ENCODE results near the gene CNBP. TPM values are rescaled to one million over a fixed set of nuclear protein-coding genes. Genes with fewer than 3 reads are reported as not detected.
A peak's percentile ranks its signal among the peaks of the same experiment; 100 is the strongest.

CNBP gene
- total RNA-seq, 4 donors from 2014 or later: 784 to 1,263 (median 979) TPM

DNA sequence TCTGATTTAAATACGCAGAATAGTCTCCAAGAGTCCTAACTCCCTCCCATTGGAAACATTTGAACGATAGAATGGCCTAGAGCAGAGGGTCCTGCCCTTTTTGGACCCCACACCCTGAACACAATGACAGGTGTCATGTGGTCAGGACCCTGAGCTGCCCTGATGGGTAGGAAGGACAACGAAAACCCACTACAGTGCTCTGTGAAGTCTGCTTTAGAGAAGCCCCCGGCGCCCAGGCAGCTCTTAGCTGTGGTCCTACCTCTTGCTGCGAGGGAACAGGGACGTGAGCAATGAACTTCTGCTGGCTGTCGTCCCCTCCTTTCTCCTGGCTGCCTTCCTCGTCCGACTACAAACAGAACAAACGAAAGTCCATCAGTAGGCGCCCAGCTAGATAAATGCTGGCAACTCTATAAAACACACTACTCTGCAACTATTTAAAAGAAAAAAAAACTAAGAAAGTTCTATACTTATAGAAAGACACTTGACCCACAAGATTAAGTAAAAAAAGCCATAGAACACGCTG, 53.3 kb downstream of the CNBP start:
- ATAC-seq (no peak), DNase-seq (no peak)
- intact Hi-C loops (cut with DNase I; ENCODE audit: low total_unique reads) (no loop called here), in situ Hi-C loops (cut with MboI; ENCODE audit: low sequenced_read_pairs in 4 of 4) (no loop called here)
- no peaks in the 10 kb centered on the region for H3K27me3 ChIP-seq
- H3K27ac ChIP-seq: no peak overlapping the region
- H3K9me3 ChIP-seq: no peaks in the 10 kb centered on the region
- H3K4me1 ChIP-seq: no peaks in the 10 kb centered on the region
- no peak overlapping the region for H3K4me3 ChIP-seq
- TF ChIP-seq, protein P1, sequence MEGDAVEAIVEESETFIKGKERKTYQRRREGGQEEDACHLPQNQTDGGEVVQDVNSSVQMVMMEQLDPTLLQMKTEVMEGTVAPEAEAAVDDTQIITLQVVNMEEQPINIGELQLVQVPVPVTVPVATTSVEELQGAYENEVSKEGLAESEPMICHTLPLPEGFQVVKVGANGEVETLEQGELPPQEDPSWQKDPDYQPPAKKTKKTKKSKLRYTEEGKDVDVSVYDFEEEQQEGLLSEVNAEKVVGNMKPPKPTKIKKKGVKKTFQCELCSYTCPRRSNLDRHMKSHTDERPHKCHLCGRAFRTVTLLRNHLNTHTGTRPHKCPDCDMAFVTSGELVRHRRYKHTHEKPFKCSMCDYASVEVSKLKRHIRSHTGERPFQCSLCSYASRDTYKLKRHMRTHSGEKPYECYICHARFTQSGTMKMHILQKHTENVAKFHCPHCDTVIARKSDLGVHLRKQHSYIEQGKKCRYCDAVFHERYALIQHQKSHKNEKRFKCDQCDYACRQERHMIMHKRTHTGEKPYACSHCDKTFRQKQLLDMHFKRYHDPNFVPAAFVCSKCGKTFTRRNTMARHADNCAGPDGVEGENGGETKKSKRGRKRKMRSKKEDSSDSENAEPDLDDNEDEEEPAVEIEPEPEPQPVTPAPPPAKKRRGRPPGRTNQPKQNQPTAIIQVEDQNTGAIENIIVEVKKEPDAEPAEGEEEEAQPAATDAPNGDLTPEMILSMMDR (IDR thresholded peaks at IDR 0.05 in 4 of 5, conservative IDR thresholded peaks at IDR 0.05 in 1 of 5): no peak
- no peak for TF ChIP-seq POLR2A (IDR thresholded peaks at IDR 0.05)
- H3K36me3 ChIP-seq: peaks cover 0 to 79% of the 10 kb centered on the region in 2 donors

DNA sequence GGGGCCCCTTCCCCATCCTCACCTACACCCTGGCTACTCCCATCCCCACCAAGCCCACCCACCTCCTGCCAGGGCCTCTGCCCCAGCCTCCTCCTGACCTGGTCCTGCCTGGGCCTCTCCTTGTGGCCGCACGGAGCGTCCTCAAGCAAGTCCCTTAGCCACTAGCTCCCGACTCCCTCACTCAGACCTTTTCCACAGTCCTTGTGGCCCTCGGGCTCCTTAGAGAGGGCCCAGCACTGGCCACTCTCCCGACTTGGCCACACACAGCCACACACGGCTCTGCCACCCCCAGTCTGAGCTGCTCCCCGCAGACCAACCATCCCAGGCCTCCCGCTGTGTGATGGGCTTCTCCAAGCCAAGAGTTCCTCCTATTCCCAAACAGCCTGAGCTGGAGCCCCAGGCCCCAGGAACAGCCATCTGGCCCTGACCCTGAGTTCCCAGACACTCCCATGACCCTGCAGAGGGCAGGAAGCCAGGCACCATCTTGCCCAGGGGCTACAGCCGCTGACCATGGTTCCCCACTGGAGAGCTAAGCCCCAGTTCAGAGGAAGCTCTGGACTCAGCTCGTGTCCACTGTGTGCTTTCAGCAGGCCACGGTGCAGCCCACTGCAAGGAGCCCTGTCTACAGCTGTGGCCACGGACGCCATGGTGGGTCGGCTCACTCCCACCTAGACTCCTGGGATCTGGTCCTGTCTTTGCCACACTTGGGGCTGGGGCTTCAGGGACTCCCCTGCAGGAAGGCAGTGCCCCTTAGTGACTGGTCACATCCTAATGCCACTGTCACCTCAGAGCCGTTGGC, 55.1 kb downstream of the CNBP start:
- no peak for ATAC-seq
- Histone ChIP-seq H3K36me3 (peaks cover 0 to 62% of the 10 kb centered on the region in 2 donors), H3K27ac (no peak overlapping the region), H3K4me3 (no peak overlapping the region), H3K4me1 (no peaks in the 10 kb centered on the region), H3K27me3 (no peaks in the 10 kb centered on the region), H3K9me3 (no peaks in the 10 kb centered on the region)
- no peak for DNase-seq
- in situ Hi-C loops (cut with MboI; ENCODE audit: low sequenced_read_pairs in 4 of 4) (no loop called here), intact Hi-C loops (cut with DNase I; ENCODE audit: low total_unique reads) (no loop called here)
- TF ChIP-seq POLR2A (IDR thresholded peaks at IDR 0.05): no peak
- TF ChIP-seq, protein P1 (IDR thresholded peaks at IDR 0.05 in 4 of 5, conservative IDR thresholded peaks at IDR 0.05 in 1 of 5): no peak

DNA sequence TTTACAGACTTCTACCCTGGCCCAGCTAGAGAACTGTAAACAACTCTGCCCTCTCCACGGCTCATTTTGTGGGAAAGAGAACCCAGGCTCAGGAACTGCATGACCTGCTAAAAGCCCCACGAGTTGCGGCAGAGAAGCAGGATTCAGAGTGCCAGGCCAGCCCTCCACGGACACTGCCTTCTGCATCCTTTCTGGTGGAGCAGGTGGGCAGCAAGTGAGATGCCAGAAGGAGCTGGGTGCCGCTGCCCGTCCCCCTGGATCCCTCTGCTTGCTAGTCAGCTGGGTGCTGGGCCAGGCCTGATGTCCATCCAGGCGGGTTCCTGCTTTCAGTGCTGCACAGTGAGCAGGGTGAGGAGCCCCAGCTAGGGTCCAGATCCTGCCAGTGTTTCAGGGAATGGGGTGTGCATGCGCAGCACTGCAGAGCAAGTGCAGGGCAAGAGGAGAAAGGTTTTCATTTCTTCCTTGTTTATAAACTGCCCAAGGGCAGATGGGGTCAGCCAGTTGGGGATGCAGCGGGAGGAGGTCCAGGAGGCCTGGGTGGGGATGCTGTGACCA, 56.9 kb downstream of the CNBP start:
- ATAC-seq (no peak), DNase-seq (no peak)
- Histone ChIP-seq H3K4me3 (no peak overlapping the region), H3K27me3 (no peaks in the 10 kb centered on the region), H3K36me3 (peaks cover 0 to 44% of the 10 kb centered on the region in 2 donors), H3K9me3 (no peaks in the 10 kb centered on the region), H3K4me1 (peaks cover 0 to 4% of the 10 kb centered on the region in 2 donors), H3K27ac (no peak overlapping the region)
- TF ChIP-seq POLR2A (IDR thresholded peaks at IDR 0.05): no peak
- TF ChIP-seq, protein P1 (IDR thresholded peaks at IDR 0.05 in 4 of 5, conservative IDR thresholded peaks at IDR 0.05 in 1 of 5): no peak
- intact Hi-C loops (cut with DNase I; ENCODE audit: low total_unique reads): no loop called here
- in situ Hi-C loops (cut with MboI; ENCODE audit: low sequenced_read_pairs in 4 of 4): no loop called here

DNA sequence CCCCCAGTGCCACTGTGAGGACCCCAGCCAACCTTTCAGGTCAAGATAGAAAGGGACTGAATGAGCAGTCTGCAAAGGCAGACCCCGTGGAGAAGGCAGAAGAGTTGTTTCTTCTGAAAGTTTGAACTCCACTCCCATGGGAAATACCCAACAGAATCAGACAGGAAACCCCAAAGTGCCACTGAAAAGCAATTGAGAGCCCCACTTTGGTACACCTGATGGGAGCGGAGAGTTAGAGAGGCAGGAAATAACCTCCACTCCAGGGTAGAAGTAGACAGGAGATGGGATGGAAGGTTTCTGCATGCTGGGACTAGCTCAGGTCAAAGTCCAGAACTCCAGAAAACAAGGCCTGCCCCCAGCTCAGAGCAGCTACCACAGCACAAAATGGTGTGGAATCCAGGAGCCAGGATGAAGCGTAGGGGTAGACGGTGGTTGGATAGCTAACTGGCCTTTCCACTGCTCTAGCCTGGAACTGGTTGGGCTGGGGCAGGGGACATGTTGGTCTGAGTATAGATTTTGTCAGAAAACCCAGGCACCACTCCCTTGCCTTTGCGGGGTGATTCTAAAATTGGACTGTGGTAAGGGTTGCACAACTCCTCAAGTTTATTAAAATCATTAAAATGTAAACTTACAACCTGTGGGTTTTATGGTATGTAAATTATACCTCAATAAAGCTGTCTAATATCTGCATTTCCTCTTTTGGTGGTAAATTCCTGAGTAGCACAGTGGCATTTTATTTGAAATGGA, 60.2 kb downstream of the CNBP start:
- no peak overlapping the region for H3K4me3 ChIP-seq
- intact Hi-C loops (cut with DNase I; ENCODE audit: low total_unique reads) (loop anchor here (2.0 to 5.0 kb wide), 2 partner anchors 125 to 194 kb away; partner anchors contain the start of gene COPG1), in situ Hi-C loops (cut with MboI; ENCODE audit: low sequenced_read_pairs in 4 of 4) (no loop called here)
- peaks cover 15 to 19% of the 10 kb centered on the region in 2 donors for H3K4me1 ChIP-seq
- H3K36me3 ChIP-seq: peaks cover 0 to 11% of the 10 kb centered on the region in 2 donors
- no peaks in the 10 kb centered on the region for H3K27me3 ChIP-seq
- H3K9me3 ChIP-seq: no peaks in the 10 kb centered on the region
- no peak for ATAC-seq
- TF ChIP-seq POLR2A (IDR thresholded peaks at IDR 0.05): no peak
- TF ChIP-seq, protein P1 (IDR thresholded peaks at IDR 0.05 in 4 of 5, conservative IDR thresholded peaks at IDR 0.05 in 1 of 5): no peak
- H3K27ac ChIP-seq: peak overlapping the region in 2 of 4 donors; percentile 87 to 92
- no peak for DNase-seq
